Fibroblast of the aortic adventitia (primary cell): ENCODE measurements around the gene ST8SIA1. TPM values are rescaled to one million over a fixed set of nuclear protein-coding genes. Genes with fewer than 3 reads are reported as not detected.
"Not testable (repeated sequence)": the region's sequence is repeated elsewhere in the genome, so short reads cannot be mapped to it uniquely, and the experiment has no call there.

Experiments
- DNase-seq: peaks from one replicate; pipeline ENCODE4 v3.0.0-alpha.2; 2010; ENCODE audit warnings: low read depth
- H3K4me3 ChIP-seq: 2 replicates; pipeline ENCODE4 v1.5.1; 2011; ENCODE audit warnings: low read depth, mild to moderate bottlenecking, control low read depth, low read length, moderate library complexity
- total RNA-seq: library from RNA; depleted of rRNA; stranded (reverse); fragments of >200 nt; gene quantifications from 2 replicates; pipeline ENCODE4 v1.2.3, GENCODE V29; 2012; ENCODE audit warnings: low replicate concordance
- TF ChIP-seq, protein P1 (sequence below): IDR thresholded peaks from 2 replicates; pipeline ENCODE4 v1.5.1; 2011; ENCODE audit warnings: mild to moderate bottlenecking, low read length, control low read depth, inconsistent platforms; ENCODE audit not compliant: insufficient read depth

The ST8SIA1 gene
- total RNA-seq, 1 donor: 13.7 TPM

DNA sequence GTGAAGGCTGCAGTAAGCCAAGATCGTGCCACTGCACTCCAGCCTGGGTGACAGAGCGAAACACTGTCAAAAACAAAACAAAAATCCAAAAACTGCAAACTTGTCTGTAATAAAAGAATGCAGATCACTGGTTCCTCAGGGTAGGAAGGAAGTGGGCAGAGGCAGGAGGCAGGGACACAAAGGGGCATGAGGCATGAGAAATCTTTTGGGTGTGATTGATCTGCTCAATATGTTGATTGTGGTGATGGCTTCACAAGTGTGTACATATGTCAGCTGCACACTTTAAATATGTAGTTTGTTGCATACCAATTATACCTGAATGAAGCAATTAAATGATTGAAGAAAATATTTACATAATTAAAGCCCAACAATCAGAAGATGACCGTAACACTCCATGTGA is 170.9 kb downstream of the ST8SIA1 start:
- DNase-seq: no peak
- H3K4me3 ChIP-seq: no peak overlapping the region
- TF ChIP-seq, protein P1, sequence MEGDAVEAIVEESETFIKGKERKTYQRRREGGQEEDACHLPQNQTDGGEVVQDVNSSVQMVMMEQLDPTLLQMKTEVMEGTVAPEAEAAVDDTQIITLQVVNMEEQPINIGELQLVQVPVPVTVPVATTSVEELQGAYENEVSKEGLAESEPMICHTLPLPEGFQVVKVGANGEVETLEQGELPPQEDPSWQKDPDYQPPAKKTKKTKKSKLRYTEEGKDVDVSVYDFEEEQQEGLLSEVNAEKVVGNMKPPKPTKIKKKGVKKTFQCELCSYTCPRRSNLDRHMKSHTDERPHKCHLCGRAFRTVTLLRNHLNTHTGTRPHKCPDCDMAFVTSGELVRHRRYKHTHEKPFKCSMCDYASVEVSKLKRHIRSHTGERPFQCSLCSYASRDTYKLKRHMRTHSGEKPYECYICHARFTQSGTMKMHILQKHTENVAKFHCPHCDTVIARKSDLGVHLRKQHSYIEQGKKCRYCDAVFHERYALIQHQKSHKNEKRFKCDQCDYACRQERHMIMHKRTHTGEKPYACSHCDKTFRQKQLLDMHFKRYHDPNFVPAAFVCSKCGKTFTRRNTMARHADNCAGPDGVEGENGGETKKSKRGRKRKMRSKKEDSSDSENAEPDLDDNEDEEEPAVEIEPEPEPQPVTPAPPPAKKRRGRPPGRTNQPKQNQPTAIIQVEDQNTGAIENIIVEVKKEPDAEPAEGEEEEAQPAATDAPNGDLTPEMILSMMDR: no peak

DNA sequence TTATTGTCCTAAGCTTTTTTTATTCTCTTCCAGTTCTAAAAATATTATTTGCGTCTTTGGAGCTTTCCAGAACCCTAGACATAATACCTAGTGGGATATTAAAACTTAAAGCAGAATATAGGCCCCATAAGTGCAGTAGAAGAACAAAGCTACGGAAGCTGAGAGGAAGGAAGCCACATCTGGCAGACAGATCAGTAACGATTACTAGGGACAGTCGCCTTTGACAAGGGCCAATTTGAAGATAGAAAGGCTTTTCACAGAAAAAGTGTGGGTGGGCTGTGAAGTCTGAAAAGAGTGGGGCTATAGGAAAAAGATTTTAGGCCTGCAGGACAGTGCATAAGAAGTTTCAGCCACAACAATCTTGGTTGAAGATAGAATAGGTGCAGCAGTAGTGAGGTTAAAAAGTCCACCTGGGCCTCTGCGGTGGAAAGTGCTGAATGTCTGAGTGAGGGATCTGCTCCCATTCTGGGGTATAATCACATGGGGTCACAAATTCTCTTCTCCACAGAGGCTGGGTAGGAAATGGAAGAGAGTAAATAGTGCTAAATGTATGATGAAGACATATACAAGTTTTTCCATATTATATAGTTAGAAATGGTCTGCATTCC is 174.0 kb downstream of the ST8SIA1 start:
- TF ChIP-seq, protein P1: no peak
- no peak overlapping the region for H3K4me3 ChIP-seq
- no peak for DNase-seq

DNA sequence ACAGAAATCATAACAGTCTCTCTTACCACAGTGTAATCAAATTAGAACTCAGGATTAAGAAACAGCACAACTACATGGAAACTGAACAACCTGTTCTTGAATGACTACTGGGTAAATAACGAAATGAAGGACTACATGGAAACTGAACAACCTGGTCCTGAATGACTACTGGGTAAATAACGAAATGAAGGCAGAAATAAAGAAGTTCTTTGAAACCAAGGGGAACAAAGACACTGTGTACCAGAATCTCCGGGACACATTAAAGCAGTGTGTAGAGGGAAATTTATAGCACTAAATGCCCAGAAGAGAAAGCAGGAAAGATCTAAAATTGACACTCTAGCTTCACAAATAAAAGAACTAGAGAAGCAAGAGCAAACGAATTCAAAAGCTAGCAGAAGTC is 185.2 kb downstream of the ST8SIA1 start:
- not testable (repeated sequence) for H3K4me3 ChIP-seq, DNase-seq

DNA sequence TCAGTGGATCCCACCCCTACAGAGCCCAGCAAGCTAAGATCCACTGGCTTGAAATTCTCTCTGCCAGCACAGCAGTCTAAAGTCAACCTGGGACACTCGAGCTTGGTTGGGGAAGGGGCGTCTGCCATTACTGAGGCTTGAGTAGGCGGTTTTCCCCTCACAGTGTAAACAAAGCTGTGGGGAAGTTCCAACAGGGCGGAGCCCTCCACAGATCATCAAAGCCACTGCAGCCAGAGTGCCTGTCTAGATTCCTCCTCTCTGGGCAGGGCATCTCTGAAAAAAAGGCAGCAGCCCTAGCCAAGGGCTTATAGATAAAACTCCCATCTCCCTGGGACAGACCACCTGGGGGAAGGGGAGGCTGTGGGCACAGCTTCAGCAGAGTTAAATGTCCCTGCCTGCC is 187.8 kb downstream of the ST8SIA1 start:
- not testable (repeated sequence) for DNase-seq, H3K4me3 ChIP-seq

Other genes with a start within 250 kb of the ST8SIA1 start
- 24.5 and 31.2 TPM in 2 replicates for gene C2CD5, start 209.8 kb upstream of the ST8SIA1 start, total RNA-seq